ENCODE measurements around the gene TNFRSF1A. TPM values are rescaled to one million over a fixed set of nuclear protein-coding genes. Genes with fewer than 3 reads are reported as not detected.
A peak's percentile ranks its signal among the peaks of the same experiment; 100 is the strongest.

TNFRSF1A gene
- total RNA-seq, 1 donor from 2014 or later, result 21.8 TPM

- H3K9ac ChIP-seq, result no peak overlapping the region
- peak overlapping the region; percentile 93 for H2AFZ ChIP-seq (replicated peaks)
- H4K20me1 ChIP-seq (ENCODE audit: low read depth), result no peaks in the 10 kb centered on the region
- H3K4me1 ChIP-seq, result no peaks in the 10 kb centered on the region
- peaks cover 10% of the 10 kb centered on the region for H3F3A ChIP-seq (ENCODE audit: low read depth)
- DNase-seq (ENCODE audit: low spot score), result no peak
- no peaks in the 10 kb centered on the region for H3K9me3 Mint-ChIP-seq
- H3K27ac Mint-ChIP-seq, result no peak overlapping the region
- peaks cover 9% of the 10 kb centered on the region for H3K79me2 ChIP-seq (ENCODE audit: low read depth)
- H3K27me3 Mint-ChIP-seq (ENCODE audit: insufficient read depth, low read depth), result peaks cover 16% of the 10 kb centered on the region
- no peaks in the 10 kb centered on the region for H3K36me3 ChIP-seq
- H3K27me3 ChIP-seq, result no peaks in the 10 kb centered on the region
- H3K4me3 ChIP-seq, result peak overlapping the region; percentile 63
- H3K4me2 ChIP-seq, result peak overlapping the region; percentile 77
- H3K4me3 Mint-ChIP-seq, result no peak overlapping the region
- no peaks in the 10 kb centered on the region for H3K9me3 ChIP-seq (ENCODE audit: low read depth)
- no peak overlapping the region for H3K27ac ChIP-seq
- TF ChIP-seq EZH2phosphoT487 (IDR thresholded peaks at IDR 0.05), result no peak
- no peak for TF ChIP-seq CTCF (IDR thresholded peaks at IDR 0.05)
- TF ChIP-seq EZH2 (IDR thresholded peaks at IDR 0.05), result no peak
- peaks cover 13% of the 10 kb centered on the region for H3K4me1 Mint-ChIP-seq
- no peaks in the 10 kb centered on the region for H3K36me3 Mint-ChIP-seq
Measured at GRCh38 chr12:6363010-6363329, 21.1 kb upstream of the TNFRSF1A start.

- no peaks in the 10 kb centered on the region for H3K9me3 Mint-ChIP-seq
- peaks cover 10% of the 10 kb centered on the region for H3F3A ChIP-seq (ENCODE audit: low read depth)
- H3K27ac ChIP-seq, result no peak overlapping the region
- H3K36me3 Mint-ChIP-seq, result no peaks in the 10 kb centered on the region
- peak overlapping the region; percentile 0 for H3K27ac Mint-ChIP-seq
- no peak overlapping the region for H3K9ac ChIP-seq
- no peaks in the 10 kb centered on the region for H4K20me1 ChIP-seq (ENCODE audit: low read depth)
- no peak overlapping the region for H3K4me2 ChIP-seq
- no peak overlapping the region for H2AFZ ChIP-seq (replicated peaks)
- no peak for DNase-seq (ENCODE audit: low spot score)
- no peak overlapping the region for H3K4me3 ChIP-seq
- peaks cover 9% of the 10 kb centered on the region for H3K79me2 ChIP-seq (ENCODE audit: low read depth)
- no peak overlapping the region for H3K4me3 Mint-ChIP-seq
- H3K4me1 Mint-ChIP-seq, result peaks cover 13% of the 10 kb centered on the region
- no peaks in the 10 kb centered on the region for H3K27me3 ChIP-seq
- H3K27me3 Mint-ChIP-seq (ENCODE audit: insufficient read depth, low read depth), result peaks cover 16% of the 10 kb centered on the region
- H3K9me3 ChIP-seq (ENCODE audit: low read depth), result no peaks in the 10 kb centered on the region
- H3K4me1 ChIP-seq, result no peaks in the 10 kb centered on the region
- no peaks in the 10 kb centered on the region for H3K36me3 ChIP-seq
- TF ChIP-seq CTCF (IDR thresholded peaks at IDR 0.05) (no peak), EZH2phosphoT487 (IDR thresholded peaks at IDR 0.05) (no peak), EZH2 (IDR thresholded peaks at IDR 0.05) (no peak)
Measured at GRCh38 chr12:6362403-6362802, 20.5 kb upstream of the TNFRSF1A start.

GRCh38 chr12:6361834-6362233 is 20.0 kb upstream of the TNFRSF1A start:
- no peak for TF ChIP-seq EZH2phosphoT487 (IDR thresholded peaks at IDR 0.05)
- no peak for TF ChIP-seq EZH2 (IDR thresholded peaks at IDR 0.05)
- no peak for TF ChIP-seq CTCF (IDR thresholded peaks at IDR 0.05)
- no peaks in the 10 kb centered on the region for H3K36me3 ChIP-seq
- Mint-ChIP-seq H3K9me3 (no peaks in the 10 kb centered on the region), H3K36me3 (no peaks in the 10 kb centered on the region), H3K27ac (peak overlapping the region; percentile 42), H3K27me3 (ENCODE audit: insufficient read depth, low read depth) (peaks cover 16% of the 10 kb centered on the region), H3K4me3 (peak overlapping the region; percentile 27), H3K4me1 (peaks cover 13% of the 10 kb centered on the region)
- H3K27me3 ChIP-seq, result no peaks in the 10 kb centered on the region
- DNase-seq (ENCODE audit: low spot score), result no peak
- H3K4me3 ChIP-seq, result no peak overlapping the region
- peaks cover 10% of the 10 kb centered on the region for H3F3A ChIP-seq (ENCODE audit: low read depth)
- no peak overlapping the region for H3K4me2 ChIP-seq
- no peak overlapping the region for H3K9ac ChIP-seq
- no peaks in the 10 kb centered on the region for H3K4me1 ChIP-seq
- H3K27ac ChIP-seq, result no peak overlapping the region
- no peaks in the 10 kb centered on the region for H3K9me3 ChIP-seq (ENCODE audit: low read depth)
- no peaks in the 10 kb centered on the region for H4K20me1 ChIP-seq (ENCODE audit: low read depth)
- H2AFZ ChIP-seq (replicated peaks), result no peak overlapping the region
- peaks cover 3% of the 10 kb centered on the region for H3K79me2 ChIP-seq (ENCODE audit: low read depth)

Data from neural progenitor cell (in vitro differentiated cells).